ENCODE results near the gene RPRD1A.

DNA sequence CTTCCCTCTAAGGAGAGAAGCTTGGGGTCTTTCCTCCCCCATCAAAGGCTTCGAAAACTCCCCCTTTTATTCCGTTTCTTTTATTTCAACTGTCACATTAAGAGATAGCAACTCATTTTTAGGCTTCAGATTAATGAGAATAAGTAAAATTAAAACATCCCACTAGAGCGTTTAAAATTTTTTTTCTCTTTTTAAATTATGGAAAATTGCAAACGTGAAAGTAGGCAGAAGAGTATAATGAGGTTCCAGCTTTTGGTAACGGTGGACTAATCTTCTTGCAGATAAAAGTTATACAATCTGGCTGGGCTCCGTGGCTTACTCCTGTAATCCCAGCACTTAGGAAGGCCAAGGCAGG lies 116.8 kb downstream of the RPRD1A start:
- TF ChIP-seq, protein P1, sequence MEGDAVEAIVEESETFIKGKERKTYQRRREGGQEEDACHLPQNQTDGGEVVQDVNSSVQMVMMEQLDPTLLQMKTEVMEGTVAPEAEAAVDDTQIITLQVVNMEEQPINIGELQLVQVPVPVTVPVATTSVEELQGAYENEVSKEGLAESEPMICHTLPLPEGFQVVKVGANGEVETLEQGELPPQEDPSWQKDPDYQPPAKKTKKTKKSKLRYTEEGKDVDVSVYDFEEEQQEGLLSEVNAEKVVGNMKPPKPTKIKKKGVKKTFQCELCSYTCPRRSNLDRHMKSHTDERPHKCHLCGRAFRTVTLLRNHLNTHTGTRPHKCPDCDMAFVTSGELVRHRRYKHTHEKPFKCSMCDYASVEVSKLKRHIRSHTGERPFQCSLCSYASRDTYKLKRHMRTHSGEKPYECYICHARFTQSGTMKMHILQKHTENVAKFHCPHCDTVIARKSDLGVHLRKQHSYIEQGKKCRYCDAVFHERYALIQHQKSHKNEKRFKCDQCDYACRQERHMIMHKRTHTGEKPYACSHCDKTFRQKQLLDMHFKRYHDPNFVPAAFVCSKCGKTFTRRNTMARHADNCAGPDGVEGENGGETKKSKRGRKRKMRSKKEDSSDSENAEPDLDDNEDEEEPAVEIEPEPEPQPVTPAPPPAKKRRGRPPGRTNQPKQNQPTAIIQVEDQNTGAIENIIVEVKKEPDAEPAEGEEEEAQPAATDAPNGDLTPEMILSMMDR (IDR thresholded peaks at IDR 0.05; ENCODE audit: insufficient read depth, low read depth, low read length): no peak
- no peak for TF ChIP-seq EZH2 (IDR thresholded peaks at IDR 0.05; ENCODE audit: insufficient read depth, low read length)

Measured in astrocyte (in vitro differentiated cells and primary cell).